Spleen (tissue), 7 donors: ENCODE results near the gene CXADR.

Source experiments
- POLR2A ChIP-seq, 3 donors: fragments of 450-650 bp; IDR thresholded peaks; one replicate each; pipeline ENCODE4 v1.5.1; 2017; ENCODE audit warnings: antibody characterized with exemption in 3 of 3, mild to moderate bottlenecking in 1 of 3
- TF ChIP-seq, protein P1 (sequence below), 11 experiments: fragments of 200-600 bp in 7 of 11; fragments of 450-650 bp in 4 of 11; sonication (generic) in 4 of 11; IDR thresholded peaks in 8 of 11; conservative IDR thresholded peaks in 3 of 11; 1 replicate in 7 of 11; 2 replicates in 4 of 11; pipeline versions ENCODE4 v1.4.0 to v1.8.0; 2016 to 2021; ENCODE audit warnings: antibody characterized with exemption in 11 of 11, inconsistent platforms in 4 of 11, mild to moderate bottlenecking in 1 of 11
- donor health status: DM: no; HTN: no; CAD: no; lungs with moderate emphysema.
- donor health status: DM: no; HTN: no; CAD: no.
- donor health status: DM: no; HTN: no; CAD: no.

GRCh38 chr21:17469727-17470126 is 43.1 kb upstream of the CXADR start:
- TF ChIP-seq, protein P1, sequence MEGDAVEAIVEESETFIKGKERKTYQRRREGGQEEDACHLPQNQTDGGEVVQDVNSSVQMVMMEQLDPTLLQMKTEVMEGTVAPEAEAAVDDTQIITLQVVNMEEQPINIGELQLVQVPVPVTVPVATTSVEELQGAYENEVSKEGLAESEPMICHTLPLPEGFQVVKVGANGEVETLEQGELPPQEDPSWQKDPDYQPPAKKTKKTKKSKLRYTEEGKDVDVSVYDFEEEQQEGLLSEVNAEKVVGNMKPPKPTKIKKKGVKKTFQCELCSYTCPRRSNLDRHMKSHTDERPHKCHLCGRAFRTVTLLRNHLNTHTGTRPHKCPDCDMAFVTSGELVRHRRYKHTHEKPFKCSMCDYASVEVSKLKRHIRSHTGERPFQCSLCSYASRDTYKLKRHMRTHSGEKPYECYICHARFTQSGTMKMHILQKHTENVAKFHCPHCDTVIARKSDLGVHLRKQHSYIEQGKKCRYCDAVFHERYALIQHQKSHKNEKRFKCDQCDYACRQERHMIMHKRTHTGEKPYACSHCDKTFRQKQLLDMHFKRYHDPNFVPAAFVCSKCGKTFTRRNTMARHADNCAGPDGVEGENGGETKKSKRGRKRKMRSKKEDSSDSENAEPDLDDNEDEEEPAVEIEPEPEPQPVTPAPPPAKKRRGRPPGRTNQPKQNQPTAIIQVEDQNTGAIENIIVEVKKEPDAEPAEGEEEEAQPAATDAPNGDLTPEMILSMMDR (IDR thresholded peaks at IDR 0.05 in 8 of 11, conservative IDR thresholded peaks at IDR 0.05 in 3 of 11) = no peak
- no peak for TF ChIP-seq POLR2A (IDR thresholded peaks at IDR 0.05)
